Tibial nerve (tissue), 4 donors: ENCODE measurements around the gene RAB5B. TPM values are rescaled to one million over a fixed set of nuclear protein-coding genes. Genes with fewer than 3 reads are reported as not detected.

Source experiments
- DNase-seq, 2 donors: peaks; one replicate each; pipeline ENCODE4 v3.0.0-alpha.2; 2019; ENCODE audit warnings: low spot score in 2 of 2
- H3K27ac ChIP-seq, 4 donors: fragments of 200-600 bp; sonication (generic) in 3 of 4; one replicate each; pipeline ENCODE4 v1.5.1; 2017 to 2019; ENCODE audit warnings: mild to moderate bottlenecking in 1 of 4
- H3K27me3 ChIP-seq, 2 donors: fragments of 200-600 bp; sonication (generic) in 1 of 2; one replicate each; pipeline versions ENCODE4 v1.5.1 to v1.6.0; 2017 to 2019
- H3K36me3 ChIP-seq, 3 donors: fragments of 200-600 bp; sonication (generic); one replicate each; pipeline ENCODE4 v1.5.1; 2018 to 2019
- H3K4me1 ChIP-seq, 4 donors: fragments of 200-600 bp; sonication (generic) in 3 of 4; one replicate each; pipeline ENCODE4 v1.5.1; 2017 to 2019
- H3K4me3 ChIP-seq, 4 donors: fragments of 200-600 bp; sonication (generic) in 3 of 4; one replicate each; pipeline ENCODE4 v1.5.1; 2017 to 2019; ENCODE audit warnings: mild to moderate bottlenecking in 1 of 4, moderate library complexity in 1 of 4
- H3K9me3 ChIP-seq, 4 donors: fragments of 200-600 bp; sonication (generic) in 3 of 4; one replicate each; pipeline ENCODE4 v1.5.1; 2017 to 2019
- CTCF ChIP-seq, 5 experiments: fragments of 200-600 bp in 3 of 5; fragments of 450-650 bp in 2 of 5; sonication (generic) in 3 of 5; IDR thresholded peaks; one replicate each; pipeline ENCODE4 v1.5.1; 2016 to 2019; ENCODE audit warnings: antibody characterized with exemption in 5 of 5, mild to moderate bottlenecking in 3 of 5, moderate library complexity in 2 of 5
- EP300 ChIP-seq, 2 donors: sonication (generic); formaldehyde crosslinking; IDR thresholded peaks; one replicate each; pipeline ENCODE4 v1.6.1; 2017; ENCODE audit warnings: antibody characterized with exemption in 2 of 2, mild to moderate bottlenecking in 1 of 2
- POLR2A ChIP-seq, 2 donors: fragments of 450-650 bp; IDR thresholded peaks; one replicate each; pipeline ENCODE4 v1.6.1; 2017; ENCODE audit warnings: antibody characterized with exemption in 2 of 2, mild to moderate bottlenecking in 2 of 2, moderate library complexity in 2 of 2
- WGBS, 2 donors: methylation state at CpG; one replicate each; pipeline ENCODE4 v1.1.5; 2018; 5-methylcytosine and 5-hydroxymethylcytosine counted together
- total RNA-seq, 4 donors: library from RNA; depleted of rRNA; stranded (reverse); fragments of >200 nt; gene quantifications; one replicate each; pipeline ENCODE4 v1.1.0, GENCODE V29; 2016

RAB5B gene
- total RNA-seq, 4 donors from 2014 or later = 71.7 to 111 (median 83.0) TPM

- no peaks in the 10 kb centered on the region for H3K27me3 ChIP-seq
- H3K36me3 ChIP-seq = peaks cover 0 to 12% (median 0%) of the 10 kb centered on the region in 3 donors
- H3K4me3 ChIP-seq = no peak overlapping the region
- 94 to 96% methylated on average over 2 of the region's 2 CpGs for WGBS, 2 donors
- H3K9me3 ChIP-seq = no peaks in the 10 kb centered on the region
- no peak for DNase-seq
- no peak overlapping the region for H3K27ac ChIP-seq
- TF ChIP-seq CTCF (IDR thresholded peaks at IDR 0.05) (no peak), EP300 (IDR thresholded peaks at IDR 0.05) (no peak), POLR2A (IDR thresholded peaks at IDR 0.05) (no peak)
- peaks cover 0 to 19% (median 2%) of the 10 kb centered on the region in 4 donors for H3K4me1 ChIP-seq
Measured at GRCh38 chr12:56011509-56012090, 37.7 kb downstream of the RAB5B start.

- Histone ChIP-seq H3K36me3 (peaks cover 0 to 25% (median 0%) of the 10 kb centered on the region in 3 donors), H3K27ac (no peak overlapping the region), H3K4me3 (no peak overlapping the region), H3K27me3 (no peaks in the 10 kb centered on the region), H3K4me1 (peaks cover 0 to 6% (median 0%) of the 10 kb centered on the region in 4 donors), H3K9me3 (no peaks in the 10 kb centered on the region)
- WGBS, 2 donors = 86 to 92% methylated on average over 5 of the region's 5 CpGs
- no peak for DNase-seq
- no peak for TF ChIP-seq EP300 (IDR thresholded peaks at IDR 0.05)
Measured at GRCh38 chr12:56013482-56013881, 39.6 kb downstream of the RAB5B start.

- H3K27me3 ChIP-seq = no peaks in the 10 kb centered on the region
- no peak for DNase-seq
- 53 to 55% methylated on average over 2 of the region's 2 CpGs for WGBS, 2 donors
- H3K4me3 ChIP-seq = no peak overlapping the region
- peaks cover 0 to 25% (median 0%) of the 10 kb centered on the region in 3 donors for H3K36me3 ChIP-seq
- no peaks in the 10 kb centered on the region for H3K9me3 ChIP-seq
- H3K4me1 ChIP-seq = no peaks in the 10 kb centered on the region
- TF ChIP-seq CTCF (IDR thresholded peaks at IDR 0.05) = no peak
- no peak overlapping the region for H3K27ac ChIP-seq
Measured at GRCh38 chr12:56014205-56014604, 40.3 kb downstream of the RAB5B start.

- Histone ChIP-seq H3K27me3 (no peaks in the 10 kb centered on the region), H3K36me3 (peaks cover 0 to 20% (median 0%) of the 10 kb centered on the region in 3 donors), H3K4me1 (peaks cover 0 to 28% (median 24%) of the 10 kb centered on the region in 4 donors), H3K4me3 (no peak overlapping the region), H3K27ac (no peak overlapping the region), H3K9me3 (no peaks in the 10 kb centered on the region)
- WGBS, 2 donors = 89 to 90% methylated on average over 4 of the region's 4 CpGs
- DNase-seq = no peak
- TF ChIP-seq EP300 (IDR thresholded peaks at IDR 0.05) (no peak), CTCF (IDR thresholded peaks at IDR 0.05) (no peak), POLR2A (IDR thresholded peaks at IDR 0.05) (no peak)
Measured at GRCh38 chr12:56017181-56017580, 43.3 kb downstream of the RAB5B start.

GRCh38 chr12:56018356-56018755 is 44.5 kb downstream of the RAB5B start:
- WGBS, 2 donors = 93 to 97% methylated on average over 1 of the region's 1 CpG
- no peak overlapping the region for H3K4me3 ChIP-seq
- TF ChIP-seq EP300 (IDR thresholded peaks at IDR 0.05) = no peak
- TF ChIP-seq CTCF (IDR thresholded peaks at IDR 0.05) = no peak
- TF ChIP-seq POLR2A (IDR thresholded peaks at IDR 0.05) = no peak

More at GRCh38 chr12:56018356-56018755, 44.5 kb downstream of the RAB5B start:
- H3K27me3 ChIP-seq = no peaks in the 10 kb centered on the region
- no peak overlapping the region for H3K27ac ChIP-seq
- peaks cover 0 to 18% (median 0%) of the 10 kb centered on the region in 3 donors for H3K36me3 ChIP-seq
- no peaks in the 10 kb centered on the region for H3K9me3 ChIP-seq
- H3K4me1 ChIP-seq = peaks cover 0 to 35% (median 26%) of the 10 kb centered on the region in 4 donors
- DNase-seq = no peak
